ENCODE measurements around the gene RIN3. TPM values are rescaled to one million over a fixed set of nuclear protein-coding genes. Genes with fewer than 3 reads are reported as not detected.

RIN3 gene
- total RNA-seq, 3 donors from 2014 or later: 10.7 to 19.7 (median 12.1) TPM

- DNase-seq (ENCODE audit: low spot score in 2 of 2): no peak
- Histone ChIP-seq H3K27ac (no peak overlapping the region), H3K27me3 (no peaks in the 10 kb centered on the region), H3K9me3 (no peaks in the 10 kb centered on the region), H3K4me1 (no peaks in the 10 kb centered on the region), H3K36me3 (no peaks in the 10 kb centered on the region), H3K4me3 (no peak overlapping the region)
- intact Hi-C loops (cut with DNase I; ENCODE audit: low total_unique reads): loop anchor here (10.0 kb wide), 1 partner anchor 102 kb away; no protein-coding TSS in a partner anchor
- TF ChIP-seq POLR2A (IDR thresholded peaks at IDR 0.05): no peak
- no peak for TF ChIP-seq CTCF (IDR thresholded peaks at IDR 0.05)
- no peak for TF ChIP-seq POLR2AphosphoS5 (IDR thresholded peaks at IDR 0.05)
These were observed 169.5 kb downstream of the RIN3 start for GRCh38 chr14:92683041-92683440.

GRCh38 chr14:92684801-92685560 is 171.4 kb downstream of the RIN3 start:
- peak overlapping the region in 1 of 2 donors; percentile 27 for H3K27ac ChIP-seq
- no peaks in the 10 kb centered on the region for H3K27me3 ChIP-seq
- no peak for TF ChIP-seq POLR2AphosphoS5 (IDR thresholded peaks at IDR 0.05)
- no peak for TF ChIP-seq CTCF (IDR thresholded peaks at IDR 0.05)
- no peak for TF ChIP-seq POLR2A (IDR thresholded peaks at IDR 0.05)
- intact Hi-C loops (cut with DNase I; ENCODE audit: low total_unique reads): loop anchor here (10.0 kb wide), 1 partner anchor 100 kb away; no protein-coding TSS in a partner anchor
- no peaks in the 10 kb centered on the region for H3K9me3 ChIP-seq
- H3K36me3 ChIP-seq: no peaks in the 10 kb centered on the region
- no peaks in the 10 kb centered on the region for H3K4me1 ChIP-seq
- no peak overlapping the region for H3K4me3 ChIP-seq
- DNase-seq (ENCODE audit: low spot score in 2 of 2): no peak

- TF ChIP-seq POLR2A (IDR thresholded peaks at IDR 0.05) (no peak), POLR2AphosphoS5 (IDR thresholded peaks at IDR 0.05) (no peak), CTCF (IDR thresholded peaks at IDR 0.05) (no peak)
- no peak overlapping the region for H3K27ac ChIP-seq
- DNase-seq (ENCODE audit: low spot score in 2 of 2): no peak
These were observed 172.3 kb downstream of the RIN3 start for GRCh38 chr14:92685784-92686355.

GRCh38 chr14:92686411-92686899 is 172.9 kb downstream of the RIN3 start:
- peak overlapping the region in 1 of 3 donors; percentile 57 for H3K4me3 ChIP-seq
- DNase-seq (ENCODE audit: low spot score in 2 of 2): no peak
- no peaks in the 10 kb centered on the region for H3K9me3 ChIP-seq
- no peaks in the 10 kb centered on the region for H3K27me3 ChIP-seq
- no peaks in the 10 kb centered on the region for H3K4me1 ChIP-seq
- intact Hi-C loops (cut with DNase I; ENCODE audit: low total_unique reads): loop anchor here (10.0 kb wide), 1 partner anchor 98 kb away; no protein-coding TSS in a partner anchor
- no peak overlapping the region for H3K27ac ChIP-seq
- no peaks in the 10 kb centered on the region for H3K36me3 ChIP-seq
- no peak for TF ChIP-seq CTCF (IDR thresholded peaks at IDR 0.05)
- TF ChIP-seq POLR2AphosphoS5 (IDR thresholded peaks at IDR 0.05): no peak
- no peak for TF ChIP-seq POLR2A (IDR thresholded peaks at IDR 0.05)

More at GRCh38 chr14:92685784-92686355, 172.3 kb downstream of the RIN3 start:
- H3K36me3 ChIP-seq: no peaks in the 10 kb centered on the region
- H3K4me3 ChIP-seq: no peak overlapping the region
- intact Hi-C loops (cut with DNase I; ENCODE audit: low total_unique reads): loop anchor here (10.0 kb wide), 1 partner anchor 99 kb away; no protein-coding TSS in a partner anchor
- H3K4me1 ChIP-seq: no peaks in the 10 kb centered on the region
- H3K9me3 ChIP-seq: no peaks in the 10 kb centered on the region
- H3K27me3 ChIP-seq: no peaks in the 10 kb centered on the region
